MM.1S (cell line): ENCODE data around the gene PRKAR1B.

ENCODE experiments used
- DNase-seq: peaks from one replicate; pipeline ENCODE4 v3.0.0-alpha.2; 2015
- H2AFZ ChIP-seq: fragments of 300-600 bp; sonication (generic); 2 replicates; pipeline ENCODE4 v1.6.0; 2016; ENCODE audit warnings: antibody characterized with exemption, low read length
- H3F3A ChIP-seq: fragments of 300-600 bp; sonication (generic); 2 replicates; pipeline ENCODE4 v1.6.1; 2016; ENCODE audit warnings: mild to moderate bottlenecking, antibody characterized with exemption, low read length, moderate library complexity, mixed read lengths; ENCODE audit not compliant: insufficient read depth
- H3K27ac ChIP-seq: fragments of 300-600 bp; sonication (generic); 2 replicates; pipeline ENCODE4 v1.5.1; 2016; ENCODE audit warnings: mild to moderate bottlenecking, low read length
- H3K27me3 ChIP-seq: fragments of 300-600 bp; sonication (generic); replicated peaks from 2 replicates; pipeline ENCODE4 v1.6.0; 2016; ENCODE audit warnings: low read length; ENCODE audit not compliant: insufficient read depth
- H3K36me3 ChIP-seq: fragments of 300-600 bp; sonication (generic); replicated peaks from 2 replicates; pipeline ENCODE4 v1.6.1; 2016; ENCODE audit warnings: mild to moderate bottlenecking, low read length, mixed read lengths; ENCODE audit not compliant: insufficient read depth
- H3K4me1 ChIP-seq: fragments of 300-600 bp; sonication (generic); 2 replicates; pipeline ENCODE4 v1.6.1; 2016; ENCODE audit warnings: low read length, mixed read lengths
- H3K4me2 ChIP-seq: fragments of 300-600 bp; sonication (generic); 2 replicates; pipeline ENCODE4 v1.6.0; 2016; ENCODE audit warnings: low read depth, low read length
- H3K4me3 ChIP-seq: fragments of 300-600 bp; sonication (generic); 2 replicates; pipeline ENCODE4 v1.5.1; 2016; ENCODE audit warnings: low read length, mixed read lengths
- H3K79me2 ChIP-seq: fragments of 300-600 bp; sonication (generic); 2 replicates; pipeline ENCODE4 v1.6.1; 2016; ENCODE audit warnings: mixed run types, low read length, mixed read lengths
- H3K9ac ChIP-seq: fragments of 300-600 bp; sonication (generic); 2 replicates; pipeline ENCODE4 v1.6.1; 2016; ENCODE audit warnings: low read length, mixed read lengths
- H3K9me2 ChIP-seq: fragments of 300-600 bp; sonication (generic); replicated peaks from 2 replicates; pipeline ENCODE4 v1.6.1; 2016; ENCODE audit warnings: mild to moderate bottlenecking, low read length, mixed read lengths; ENCODE audit not compliant: insufficient read depth
- H3K9me3 ChIP-seq: fragments of 300-600 bp; sonication (generic); replicated peaks from 2 replicates; pipeline ENCODE4 v1.6.1; 2016; ENCODE audit warnings: mild to moderate bottlenecking, low read length, mixed read lengths; ENCODE audit not compliant: insufficient read depth
- H4K20me1 ChIP-seq: fragments of 300-600 bp; sonication (generic); 2 replicates; pipeline ENCODE4 v1.6.1; 2016; ENCODE audit warnings: mild to moderate bottlenecking, low read length, moderate library complexity, mixed read lengths; ENCODE audit not compliant: insufficient read depth
- CTCF ChIP-seq: fragments of 300-600 bp; sonication (generic); IDR thresholded peaks from 2 replicates; pipeline ENCODE4 v1.5.1; 2016; ENCODE audit warnings: antibody characterized with exemption, low read length, mixed read lengths
- EZH2 ChIP-seq: fragments of 300-600 bp; sonication (generic); optimal IDR thresholded peaks from 2 replicates; pipeline ENCODE3; 2017; ENCODE audit warnings: low read depth, mild to moderate bottlenecking, antibody characterized with exemption, low read length, mixed read lengths
- EZH2phosphoT487 ChIP-seq: fragments of 300-600 bp; sonication (generic); IDR thresholded peaks from 2 replicates; pipeline ENCODE4 v1.6.1; 2018; ENCODE audit warnings: antibody characterized with exemption, low read length

The PRKAR1B gene

GRCh38 chr7:505171-505570 lies 221.9 kb downstream of the PRKAR1B start:
- Histone ChIP-seq H3K9me3 (no peaks in the 10 kb centered on the region), H3K36me3 (no peaks in the 10 kb centered on the region), H3K4me1 (no peaks in the 10 kb centered on the region), H3K9me2 (no peaks in the 10 kb centered on the region), H3K79me2 (no peaks in the 10 kb centered on the region), H2AFZ (no peak overlapping the region), H3K27ac (no peak overlapping the region), H3K9ac (no peak overlapping the region), H3K4me3 (no peak overlapping the region), H4K20me1 (no peaks in the 10 kb centered on the region), H3K4me2 (no peak overlapping the region), H3K27me3 (no peaks in the 10 kb centered on the region), H3F3A (no peaks in the 10 kb centered on the region)
- no peak for DNase-seq
- no peak for TF ChIP-seq EZH2phosphoT487
- no peak for TF ChIP-seq CTCF
- TF ChIP-seq EZH2 = no peak

DNA sequence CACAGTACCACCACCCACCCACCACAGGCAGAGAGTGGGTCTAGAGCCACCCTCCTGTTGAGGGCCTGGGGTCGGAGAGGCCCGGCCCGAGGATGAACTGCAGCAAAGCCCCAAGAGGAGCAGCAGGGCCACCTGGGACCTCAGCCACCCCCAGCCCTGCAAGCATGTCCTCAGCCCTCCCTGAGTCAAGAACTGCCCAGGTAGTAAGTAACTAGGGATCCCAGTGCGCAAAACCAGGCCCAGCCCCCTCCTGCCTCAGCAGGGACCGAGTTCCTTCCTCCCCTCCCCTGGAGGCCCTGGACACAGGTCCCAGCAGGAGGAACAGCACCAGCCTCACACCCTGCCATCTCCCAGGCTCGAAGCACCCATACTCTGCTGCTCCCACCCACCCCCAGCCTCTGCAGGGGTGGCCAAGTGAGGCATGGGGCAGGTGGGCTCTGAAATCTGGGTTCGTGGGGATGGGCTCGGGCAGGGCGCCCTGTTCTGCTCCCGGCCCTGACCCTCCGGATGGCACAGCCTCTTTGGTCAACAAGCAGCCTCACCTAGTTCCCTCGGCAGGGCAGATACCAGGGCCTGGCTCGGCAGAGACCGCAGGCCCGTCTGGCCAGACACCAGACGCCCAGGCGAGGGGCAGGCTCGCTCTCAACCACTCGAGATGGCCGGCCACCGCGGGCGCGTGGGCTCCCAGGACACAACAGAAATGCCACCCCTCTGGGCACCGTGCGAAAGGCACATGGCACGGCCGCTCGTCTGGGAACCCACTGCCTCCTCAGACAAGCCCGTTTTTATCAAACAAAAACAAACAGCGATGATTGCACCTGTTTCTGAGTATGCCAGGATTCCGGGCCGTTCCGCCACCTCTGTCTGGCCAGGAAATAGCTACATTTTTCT lies 222.6 kb downstream of the PRKAR1B start:
- Histone ChIP-seq H3K27ac (no peak overlapping the region), H3F3A (no peaks in the 10 kb centered on the region), H3K9me2 (no peaks in the 10 kb centered on the region), H3K9me3 (no peaks in the 10 kb centered on the region), H3K4me1 (no peaks in the 10 kb centered on the region), H3K4me3 (no peak overlapping the region), H2AFZ (no peak overlapping the region), H3K27me3 (no peaks in the 10 kb centered on the region), H3K79me2 (no peaks in the 10 kb centered on the region), H3K4me2 (no peak overlapping the region), H4K20me1 (no peaks in the 10 kb centered on the region), H3K9ac (no peak overlapping the region), H3K36me3 (no peaks in the 10 kb centered on the region)
- TF ChIP-seq EZH2 (no peak), CTCF (no peak), EZH2phosphoT487 (no peak)
- no peak for DNase-seq

DNA sequence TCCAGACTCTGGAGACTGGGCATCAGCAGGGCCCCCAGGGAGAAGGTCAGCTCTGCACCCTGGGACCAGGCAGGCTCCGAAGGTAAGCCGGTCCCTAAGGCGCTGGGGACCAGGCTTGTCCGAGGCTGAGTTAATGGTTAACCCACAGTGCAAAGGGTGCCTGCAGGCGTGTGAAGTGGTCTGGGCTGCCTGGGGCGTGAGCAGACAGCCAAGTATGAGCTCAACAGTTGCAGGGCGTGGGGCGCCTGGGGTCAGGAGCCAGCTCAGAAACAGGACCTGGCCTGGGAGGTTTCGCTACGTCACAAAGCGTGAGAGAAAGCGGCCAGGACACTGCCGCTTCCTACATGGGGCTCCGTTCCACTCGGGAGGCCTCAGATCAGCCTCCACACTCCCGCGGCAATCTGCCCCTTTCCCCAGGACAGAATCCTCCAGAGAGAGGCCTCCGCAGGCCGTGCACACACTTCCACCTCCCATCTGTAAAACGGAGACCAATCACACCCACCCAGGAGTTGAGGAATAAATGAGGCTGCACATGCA lies 223.4 kb downstream of the PRKAR1B start:
- Histone ChIP-seq H3K36me3 (no peaks in the 10 kb centered on the region), H3K4me2 (no peak overlapping the region), H3K4me1 (no peaks in the 10 kb centered on the region), H2AFZ (no peak overlapping the region), H3F3A (no peaks in the 10 kb centered on the region), H3K9me3 (no peaks in the 10 kb centered on the region), H3K27me3 (no peaks in the 10 kb centered on the region), H4K20me1 (no peaks in the 10 kb centered on the region), H3K4me3 (no peak overlapping the region), H3K9ac (no peak overlapping the region), H3K27ac (no peak overlapping the region), H3K79me2 (no peaks in the 10 kb centered on the region), H3K9me2 (no peaks in the 10 kb centered on the region)
- TF ChIP-seq EZH2phosphoT487 (no peak), EZH2 (no peak), CTCF (no peak)
- DNase-seq = no peak
